ENCODE results near the gene GALNT18.

Gene GALNT18

DNA sequence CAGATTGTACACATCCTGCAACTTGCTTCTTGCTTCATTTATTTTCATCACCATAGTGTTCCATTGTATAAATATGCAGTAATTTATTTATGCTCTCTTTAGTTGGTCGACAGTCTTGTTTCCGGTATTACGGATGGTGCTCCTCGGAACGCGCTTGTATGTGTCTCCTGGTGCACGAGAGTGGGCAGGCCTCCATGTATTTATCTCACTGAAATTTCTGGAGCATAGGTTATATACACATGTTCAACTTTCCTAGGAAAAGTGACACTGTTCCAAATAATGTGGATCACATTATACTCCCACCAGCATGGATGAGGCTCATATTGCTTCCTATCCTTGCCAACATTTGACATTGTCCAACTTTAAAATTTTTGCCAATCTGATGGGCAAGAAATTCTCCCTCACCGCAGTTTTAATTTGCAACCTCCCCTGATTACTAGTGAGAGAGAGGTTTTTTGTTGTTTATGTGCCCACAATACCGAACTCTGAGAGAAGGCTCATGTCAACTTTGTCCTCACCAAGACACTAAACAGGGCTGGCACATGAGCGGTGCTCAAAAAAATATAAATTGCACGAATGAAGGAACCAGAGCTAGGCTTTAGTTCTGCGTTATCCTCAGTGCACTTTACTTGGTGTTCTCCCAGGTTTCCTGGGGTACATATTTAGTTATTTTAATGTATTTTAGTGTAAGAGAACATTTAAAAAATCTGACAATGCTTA is 272.5 kb downstream of the GALNT18 start:
- DNase-seq (ENCODE audit: low spot score) = no peak

GRCh38 chr11:11348303-11348702 is 273.5 kb downstream of the GALNT18 start:
- no peak for DNase-seq (ENCODE audit: low spot score)

- no peak for DNase-seq (ENCODE audit: low spot score)
Observed at GRCh38 chr11:11347592-11347991, 274.2 kb downstream of the GALNT18 start.

DNA sequence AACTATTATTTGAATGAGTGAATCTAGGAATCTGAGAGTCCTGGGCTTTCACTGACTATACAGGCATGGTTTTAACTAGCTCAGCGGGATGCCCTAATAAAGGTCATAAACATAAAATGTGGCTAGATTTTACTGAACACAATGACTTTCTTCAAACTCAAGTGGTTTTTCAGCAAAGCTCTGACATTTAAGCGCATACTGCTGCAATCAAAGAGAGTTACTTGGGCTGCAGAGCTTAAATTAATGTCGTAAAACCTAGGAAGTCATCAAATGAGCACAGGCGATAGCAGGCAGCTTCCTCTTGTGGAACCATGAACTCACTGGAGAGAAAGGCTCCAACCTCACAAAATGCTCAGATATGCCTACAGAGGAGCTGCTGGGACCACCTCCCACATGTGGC is 275.5 kb downstream of the GALNT18 start:
- DNase-seq (ENCODE audit: low spot score) = no peak

- no peak for DNase-seq (ENCODE audit: low spot score)
Observed at GRCh38 chr11:11345099-11345498, 276.7 kb downstream of the GALNT18 start.

- DNase-seq (ENCODE audit: low spot score) = no peak
Observed at GRCh38 chr11:11344045-11344444, 277.8 kb downstream of the GALNT18 start.

- DNase-seq (ENCODE audit: low spot score) = no peak
Observed at GRCh38 chr11:11338304-11338703, 283.5 kb downstream of the GALNT18 start.

GRCh38 chr11:11336664-11337063 is 285.1 kb downstream of the GALNT18 start:
- DNase-seq (ENCODE audit: low spot score) = no peak

DNA sequence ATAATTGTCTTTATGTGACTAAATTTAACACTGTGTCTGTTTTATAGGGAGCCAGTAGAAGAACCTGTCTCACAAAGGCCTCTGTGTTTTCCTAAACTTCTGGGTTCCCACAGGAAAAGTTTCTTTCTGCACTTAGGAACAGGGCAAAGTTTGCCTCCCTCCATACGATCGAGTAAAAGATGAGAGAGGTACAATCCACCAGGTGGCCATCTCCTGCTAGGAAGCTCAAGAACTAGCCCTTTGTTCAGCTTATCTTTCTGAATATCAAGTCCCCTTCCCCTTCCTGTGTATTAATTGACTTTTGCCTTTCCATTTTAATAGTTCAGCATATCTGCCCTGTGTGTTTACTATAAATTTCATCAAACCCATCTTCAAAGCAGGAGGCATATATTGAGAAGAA is 286.8 kb downstream of the GALNT18 start:
- no peak for DNase-seq (ENCODE audit: low spot score)

GRCh38 chr11:11334607-11335006 is 287.2 kb downstream of the GALNT18 start:
- no peak for DNase-seq (ENCODE audit: low spot score)

DNA sequence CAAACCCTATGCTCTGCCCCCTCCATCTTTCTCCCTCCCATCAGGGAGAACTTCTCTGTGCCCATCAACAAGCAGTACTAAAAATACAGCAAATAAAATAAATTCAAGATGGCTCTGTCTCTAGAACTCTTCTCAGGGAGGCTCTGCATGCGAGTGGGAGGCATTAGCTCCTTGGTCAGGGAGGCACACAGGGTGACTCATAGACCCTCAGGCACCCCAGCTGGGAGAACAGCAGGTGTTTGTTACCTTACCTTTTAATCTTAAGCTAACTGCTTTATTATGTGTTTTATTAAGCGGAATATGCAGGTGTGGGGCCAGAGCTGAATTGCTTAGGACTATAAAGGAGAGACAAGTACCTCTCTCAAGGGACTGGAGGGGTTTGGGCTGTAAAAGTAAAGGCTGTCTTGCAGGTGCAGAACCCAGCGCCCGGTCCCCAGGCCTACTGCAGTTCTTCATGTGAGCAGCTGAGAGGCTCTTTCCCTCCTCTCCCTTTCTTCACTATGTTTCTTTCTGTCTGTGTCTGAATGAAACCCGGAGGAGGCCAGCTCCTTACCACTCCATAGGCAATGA is 289.6 kb downstream of the GALNT18 start:
- DNase-seq (ENCODE audit: low spot score) = no peak

GRCh38 chr11:11329062-11329806 is 292.6 kb downstream of the GALNT18 start:
- DNase-seq (ENCODE audit: low spot score) = no peak

DNA sequence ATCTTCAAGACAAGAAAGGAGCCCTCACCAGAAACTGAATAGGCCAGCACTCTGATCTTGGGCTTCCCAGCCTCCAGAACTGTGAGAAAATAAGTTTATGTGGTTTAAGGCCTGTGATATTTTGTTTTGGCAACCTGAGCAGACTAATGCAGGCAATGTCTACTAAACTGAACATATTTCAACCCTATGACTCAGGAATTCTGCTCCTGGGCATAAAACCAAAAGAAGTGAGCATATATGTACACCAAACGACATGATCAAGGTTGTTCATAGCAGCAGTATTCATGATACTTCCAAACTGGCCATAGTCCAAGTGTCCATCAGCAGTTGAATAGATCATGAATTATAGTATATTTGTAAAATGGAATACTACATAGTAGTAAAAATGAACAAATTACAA is 297.7 kb downstream of the GALNT18 start:
- DNase-seq (ENCODE audit: low spot score) = no peak

DNA sequence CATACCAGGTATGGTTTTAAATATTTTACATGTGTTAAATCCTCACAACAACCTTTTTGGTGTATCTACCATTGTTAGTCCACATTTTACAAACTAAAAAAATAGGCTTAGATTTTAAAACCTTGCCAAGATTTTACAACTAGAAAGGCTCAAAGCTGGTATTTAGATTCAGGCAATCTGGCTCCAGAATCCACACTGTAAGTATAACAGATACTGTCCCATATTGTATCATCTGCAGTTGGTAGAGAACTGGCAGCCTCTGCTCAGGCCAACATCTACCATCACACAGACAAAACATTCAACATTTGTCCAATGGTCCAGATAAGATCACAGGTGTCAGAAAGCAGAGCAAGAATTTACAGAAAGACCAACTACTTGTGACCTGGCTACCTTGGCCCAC is 299.7 kb downstream of the GALNT18 start:
- DNase-seq (ENCODE audit: low spot score) = no peak

DNA sequence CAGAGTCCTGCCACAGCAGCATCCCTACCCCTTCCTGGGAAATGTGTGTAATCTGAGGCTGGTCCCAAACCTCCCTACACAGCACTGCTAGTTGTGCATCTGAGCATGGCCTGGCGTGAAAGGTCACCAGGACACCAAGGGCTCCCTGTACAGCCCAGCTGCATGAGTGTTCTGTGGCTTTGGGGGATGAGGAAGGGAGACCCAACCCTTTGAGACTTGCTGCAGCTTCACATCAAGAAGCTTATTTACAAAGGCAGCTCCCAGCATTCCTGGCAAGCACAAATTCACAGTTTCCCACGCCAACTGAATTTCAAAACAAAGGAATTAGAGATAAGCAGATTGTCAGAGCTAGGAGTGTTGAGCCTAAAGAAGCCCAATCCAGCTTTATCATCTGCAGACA is 301.0 kb downstream of the GALNT18 start:
- no peak for DNase-seq (ENCODE audit: low spot score)

DNA sequence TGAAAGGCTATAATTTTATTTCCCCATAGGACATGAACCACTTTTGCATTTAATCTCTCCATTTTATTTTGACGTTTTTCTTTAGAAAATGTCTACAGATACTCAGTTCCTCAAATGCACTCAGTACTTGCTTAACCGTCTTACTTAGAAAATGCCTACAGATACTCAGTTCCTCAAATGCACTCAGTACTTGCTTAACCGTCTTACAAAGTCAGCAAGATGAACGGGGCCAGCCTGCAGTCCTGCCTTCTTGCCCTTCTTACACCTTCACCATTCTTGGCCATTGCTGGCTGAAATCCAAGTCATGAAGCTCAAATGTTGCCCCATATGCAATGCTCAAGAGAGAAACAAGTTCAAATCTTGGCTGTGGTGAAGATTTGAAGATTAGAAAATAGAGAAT is 302.8 kb downstream of the GALNT18 start:
- DNase-seq (ENCODE audit: low spot score) = no peak

GRCh38 chr11:11318461-11318860 is 303.3 kb downstream of the GALNT18 start:
- DNase-seq (ENCODE audit: low spot score) = no peak

DNA sequence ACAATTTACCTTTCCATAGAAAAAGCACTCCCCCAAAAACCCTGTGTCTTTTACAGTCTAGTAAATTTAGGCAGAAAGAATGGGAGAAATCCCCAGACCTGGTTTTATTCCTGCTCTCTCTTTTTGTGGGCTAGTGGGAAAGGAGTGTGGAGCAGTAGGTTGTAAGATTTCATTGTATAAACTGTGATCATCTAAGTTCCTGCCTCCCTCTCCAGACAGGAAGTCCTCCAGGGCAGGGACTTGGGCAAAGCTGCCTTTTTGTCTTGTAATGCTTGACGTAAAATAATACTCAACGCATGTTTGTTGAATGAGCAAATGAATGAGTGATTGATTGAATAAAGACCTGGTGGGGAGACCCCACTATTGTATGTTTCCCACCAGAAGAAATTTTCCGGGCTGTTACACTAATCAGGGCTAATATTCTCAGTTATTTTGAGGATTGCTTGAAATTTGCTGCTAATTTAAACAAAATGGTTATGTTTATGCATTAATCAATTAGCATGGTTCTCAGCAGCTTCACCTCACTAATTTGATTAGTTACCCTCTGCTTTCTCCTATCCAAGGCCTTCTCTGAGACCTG is 305.1 kb downstream of the GALNT18 start:
- no peak for DNase-seq (ENCODE audit: low spot score)

DNA sequence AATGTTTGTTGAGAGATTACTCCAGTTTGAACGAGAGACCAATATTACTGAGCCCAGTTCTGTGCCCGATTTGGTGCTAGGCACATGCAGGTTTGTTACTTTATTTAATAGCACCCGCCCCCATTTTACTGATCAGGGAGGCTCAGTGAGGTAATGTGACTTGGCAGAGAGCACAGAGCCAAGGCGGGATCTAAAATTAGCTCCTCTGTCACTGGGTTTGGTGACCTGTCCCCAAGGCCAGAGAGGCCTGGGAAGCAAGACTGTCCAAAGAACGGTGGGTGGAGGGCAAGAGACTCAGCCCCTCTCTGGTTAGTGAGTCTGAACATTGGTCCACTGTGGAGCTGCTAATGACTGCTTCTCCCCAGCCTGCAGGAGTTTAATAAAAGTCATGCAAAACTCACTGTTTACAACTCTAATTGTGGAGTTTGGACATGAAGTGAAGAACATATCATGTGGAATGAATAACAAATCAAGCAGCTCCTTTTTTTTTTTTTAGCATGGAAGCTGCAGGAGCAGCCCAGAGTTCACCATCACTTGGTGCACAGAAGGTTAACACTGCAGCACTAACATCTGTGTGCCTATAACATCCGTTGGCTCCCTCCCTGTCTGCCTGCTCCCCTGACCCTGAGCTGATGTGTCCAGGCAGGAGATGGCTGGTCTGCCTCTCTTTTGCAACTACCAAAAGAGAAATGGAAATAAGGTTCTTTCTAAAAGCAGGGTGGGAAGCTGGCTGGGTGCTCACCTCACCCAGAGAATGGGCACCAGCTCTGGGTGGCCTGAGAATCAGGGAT is 307.7 kb downstream of the GALNT18 start:
- DNase-seq (ENCODE audit: low spot score) = no peak

DNA sequence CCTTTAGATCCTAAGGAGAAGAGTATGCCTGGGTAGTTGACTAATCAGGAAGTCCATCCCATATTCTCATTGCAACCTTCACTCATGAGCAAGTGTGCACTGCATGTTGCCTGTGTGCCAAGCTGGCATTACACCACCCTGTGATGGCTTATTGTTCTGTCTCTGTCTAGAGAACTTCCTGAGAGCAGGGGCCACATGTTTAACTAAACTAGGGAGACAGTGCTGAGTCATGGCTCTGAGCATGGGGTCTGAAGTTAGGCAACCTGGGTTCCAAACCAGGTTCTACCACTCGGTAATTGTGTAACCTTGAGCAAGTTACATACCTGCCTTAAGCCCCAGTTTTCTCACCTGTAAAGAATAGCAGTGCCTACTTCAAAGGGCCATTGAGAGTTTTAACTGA is 308.4 kb downstream of the GALNT18 start:
- DNase-seq (ENCODE audit: low spot score) = no peak

- no peak for DNase-seq (ENCODE audit: low spot score)
Observed at GRCh38 chr11:11312738-11313137, 309.1 kb downstream of the GALNT18 start.

- DNase-seq (ENCODE audit: low spot score) = no peak
Observed at GRCh38 chr11:11311169-11311568, 310.6 kb downstream of the GALNT18 start.

Data from hematopoietic multipotent progenitor cell treated with erythropoietin and hydrocortisone succinate and interleukin-3 and kit ligand, for 17 days (in vitro differentiated cells).